MCF 10A (cell line): Measurements from ENCODE around the gene PCGF3. TPM values are rescaled to one million over a fixed set of nuclear protein-coding genes. Genes with fewer than 3 reads are reported as not detected.

Experiments used
- BruUV-seq: library from RNA; stranded (reverse); fragments of 400-500 nt; replicated peaks from 2 replicates; lab custom pipeline; 2021; lab: Mats Ljungman, UMichigan
- CTCF ChIA-PET: fragments of 300-600 bp; sonication (Branson Sonifier 250); formaldehyde crosslinking; extraction: SDS; loops from one replicate; lab custom pipeline; 2021; ENCODE audit warnings: antibody characterized with exemption, inconsistent platforms; lab: Yijun Ruan, JAX
- POLR2A ChIA-PET: fragments of 300-600, 350-650 bp; sonication (Branson Sonifier 250); formaldehyde crosslinking; extraction: SDS; loops from one replicate; lab custom pipeline; 2020; ENCODE audit warnings: antibody characterized with exemption, inconsistent platforms; lab: Yijun Ruan, JAX
- DNase-seq: peaks from one replicate; pipeline ENCODE4 v3.0.0-alpha.2; 2018; ENCODE audit not compliant: unreplicated experiment
- H3K27ac Mint-ChIP-seq: one replicate; pipeline ENCODE4 v1.8.0; 2022; ENCODE audit warnings: mild to moderate bottlenecking, low read depth, mixed read lengths; ENCODE audit not compliant: unreplicated experiment
- H3K27me3 Mint-ChIP-seq: one replicate; pipeline ENCODE4 v1.8.0; 2022; ENCODE audit warnings: mixed read lengths; ENCODE audit not compliant: insufficient read depth, unreplicated experiment
- H3K36me3 Mint-ChIP-seq: one replicate; pipeline ENCODE4 v1.8.0; 2022; ENCODE audit warnings: mild to moderate bottlenecking, moderate library complexity, mixed read lengths; ENCODE audit not compliant: insufficient read depth, unreplicated experiment
- H3K4me1 Mint-ChIP-seq: one replicate; pipeline ENCODE4 v1.8.0; 2022; ENCODE audit warnings: mixed read lengths; ENCODE audit not compliant: insufficient read depth, unreplicated experiment
- H3K4me3 Mint-ChIP-seq: one replicate; pipeline ENCODE4 v1.8.0; 2022; ENCODE audit warnings: mild to moderate bottlenecking, moderate library complexity, mixed read lengths; ENCODE audit not compliant: unreplicated experiment
- H3K9me3 Mint-ChIP-seq: one replicate; pipeline ENCODE4 v1.8.0; 2022; ENCODE audit warnings: mixed read lengths; ENCODE audit not compliant: unreplicated experiment
- CTCF ChIP-seq: fragments of 200-600 bp; IDR thresholded peaks from one replicate; pipeline ENCODE4 v1.8.0; 2022; ENCODE audit warnings: antibody characterized with exemption, mild to moderate bottlenecking; ENCODE audit not compliant: unreplicated experiment
- intact Hi-C: fragments of 100-400 bp; cut with micrococcal nuclease; formaldehyde crosslinking; loops from 2 replicates; pipeline ENCODE4 v1.14.1; 2022
- total RNA-seq: library from RNA; stranded (reverse); gene quantifications from 2 replicates; pipeline ENCODE4 v1.2.3, GENCODE V29; 2022

Gene PCGF3
- total RNA-seq, 1 experiment from 2014 or later = 26.5 TPM

GRCh38 chr4:807792-808191, 102.2 kb downstream of the PCGF3 start:
- H3K4me3 Mint-ChIP-seq = no peak overlapping the region
- CTCF ChIA-PET = interaction anchor here (1.0 to 1.3 kb wide), 2 partner anchors 10 to 26 kb away, joined by 4 to 5 read pairs; no protein-coding TSS in a partner anchor
- TF ChIP-seq CTCF = no peak
- no peak for DNase-seq
- H3K9me3 Mint-ChIP-seq = no peaks in the 10 kb centered on the region
- POLR2A ChIA-PET = no interaction called here
- intact Hi-C loops = no loop called here
- H3K27me3 Mint-ChIP-seq = no peaks in the 10 kb centered on the region
- H3K27ac Mint-ChIP-seq = no peak overlapping the region
- BruUV-seq = no TSS peak
- H3K36me3 Mint-ChIP-seq = no peaks in the 10 kb centered on the region
- H3K4me1 Mint-ChIP-seq = no peaks in the 10 kb centered on the region

- H3K27me3 Mint-ChIP-seq = peaks cover 9% of the 10 kb centered on the region
Observed at GRCh38 chr4:808860-809570, 103.4 kb downstream of the PCGF3 start.

GRCh38 chr4:813900-814299, 108.3 kb downstream of the PCGF3 start:
- H3K27me3 Mint-ChIP-seq = peaks cover 34% of the 10 kb centered on the region
- no peak for DNase-seq
- no peak overlapping the region for H3K27ac Mint-ChIP-seq
- CTCF ChIA-PET = interaction anchor here (0.6 to 0.9 kb wide), 2 partner anchors 11 to 118 kb away, joined by 3 to 5 read pairs; partner anchors contain the start of genes GAK and TMEM175
- intact Hi-C loops = no loop called here
- no TSS peak for BruUV-seq
- no peak overlapping the region for H3K4me3 Mint-ChIP-seq
- POLR2A ChIA-PET = no interaction called here
- H3K9me3 Mint-ChIP-seq = no peaks in the 10 kb centered on the region
- no peak for TF ChIP-seq CTCF
- H3K4me1 Mint-ChIP-seq = no peaks in the 10 kb centered on the region
- H3K36me3 Mint-ChIP-seq = no peaks in the 10 kb centered on the region

More at GRCh38 chr4:808860-809570, 103.4 kb downstream of the PCGF3 start:
- no peak for TF ChIP-seq CTCF
- Mint-ChIP-seq H3K4me1 (no peaks in the 10 kb centered on the region), H3K4me3 (no peak overlapping the region), H3K36me3 (no peaks in the 10 kb centered on the region), H3K9me3 (no peaks in the 10 kb centered on the region), H3K27ac (no peak overlapping the region)
- no TSS peak for BruUV-seq
- ChIA-PET CTCF (interaction anchor here (1.3 kb wide), 1 partner anchor 27 kb away, joined by 4 read pairs; no protein-coding TSS in a partner anchor), POLR2A (no interaction called here)
- DNase-seq = no peak
- intact Hi-C loops = no loop called here

- Mint-ChIP-seq H3K4me3 (no peak overlapping the region), H3K27ac (no peak overlapping the region), H3K4me1 (no peaks in the 10 kb centered on the region), H3K36me3 (no peaks in the 10 kb centered on the region), H3K9me3 (no peaks in the 10 kb centered on the region), H3K27me3 (peaks cover 34% of the 10 kb centered on the region)
- ChIA-PET CTCF (interaction anchor here (0.6 to 0.9 kb wide), 2 partner anchors 11 to 118 kb away, joined by 3 to 5 read pairs; partner anchors contain the start of genes GAK and TMEM175), POLR2A (no interaction called here)
- DNase-seq = no peak
- intact Hi-C loops = no loop called here
- TF ChIP-seq CTCF = no peak
- BruUV-seq = no TSS peak
Observed at GRCh38 chr4:814312-814850, 108.7 kb downstream of the PCGF3 start.
